Tracheal epithelial cell (primary cell): ENCODE measurements around the gene RCL1. TPM values are rescaled to one million over a fixed set of nuclear protein-coding genes. Genes with fewer than 3 reads are reported as not detected.

ENCODE experiments used
- total RNA-seq: library from RNA; depleted of rRNA; stranded (reverse); fragments of >200 nt; gene quantifications from 2 replicates; pipeline ENCODE4 v1.2.1, GENCODE V29; 2014

The RCL1 gene
- total RNA-seq, result 17.8 and 24.9 TPM in 2 replicates

GRCh38 chr9:4792572-4793458 is at the start of gene RCL1:
TSS of gene RCL1 (plus strand) at chr9:4792944. CDS start at chr9:4793092, 148 bp downstream.

Other genes starting within 250 kb of the RCL1 start
- gene PLPP6, start 130.7 kb upstream of the RCL1 start, total RNA-seq, result 7.7 and 10.4 TPM in 2 replicates
- gene SPATA6L, start 126.5 kb upstream of the RCL1 start, total RNA-seq, result 3.0 and 3.9 TPM in 2 replicates
- gene CDC37L1, start 113.4 kb upstream of the RCL1 start, total RNA-seq, result 31.8 and 33.0 TPM in 2 replicates
- gene AK3, start 51.7 kb upstream of the RCL1 start, total RNA-seq, result 42.9 and 71.8 TPM in 2 replicates
- gene JAK2, start 192.3 kb downstream of the RCL1 start, total RNA-seq, result 5.8 and 11.7 TPM in 2 replicates